HG03139 (cell line): ENCODE data around the gene ATAD3C.
"Not testable (repeated sequence)": the region's sequence is repeated elsewhere in the genome, so short reads cannot be mapped to it uniquely, and the experiment has no call there.

Source experiments
- ATAC-seq: cut with Tn5 transposase; IDR thresholded peaks from one replicate; pipeline ENCODE4 v1.9.1; 2021; ENCODE audit not compliant: unreplicated experiment

The ATAD3C gene

DNA sequence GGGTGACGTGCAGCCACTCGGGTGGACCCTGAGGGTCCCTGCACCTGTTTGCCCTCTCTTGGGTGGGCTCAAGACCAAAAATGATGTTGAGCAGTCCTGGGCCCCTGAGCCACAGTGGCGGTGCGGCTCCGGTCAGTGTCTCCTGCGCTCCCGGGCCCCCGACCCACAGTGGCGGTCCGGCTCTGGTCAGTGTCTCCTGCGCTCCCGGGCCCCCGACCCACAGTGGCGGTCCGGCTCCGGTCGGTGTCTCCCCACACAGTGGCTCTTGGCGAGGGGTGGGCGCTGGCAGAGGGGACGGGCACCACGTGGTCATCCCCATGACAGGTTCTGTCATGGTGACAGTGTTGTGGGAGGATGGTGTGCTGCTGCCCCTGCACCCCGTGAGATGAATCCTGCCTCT lies 44.8 kb downstream of the ATAD3C start:
- ATAC-seq: not testable (repeated sequence)

GRCh38 chr1:1495461-1495975 lies 46.0 kb downstream of the ATAD3C start:
- ATAC-seq: not testable (repeated sequence)

- ATAC-seq: not testable (repeated sequence)
These were observed 55.4 kb downstream of the ATAD3C start for GRCh38 chr1:1504777-1505365.

DNA sequence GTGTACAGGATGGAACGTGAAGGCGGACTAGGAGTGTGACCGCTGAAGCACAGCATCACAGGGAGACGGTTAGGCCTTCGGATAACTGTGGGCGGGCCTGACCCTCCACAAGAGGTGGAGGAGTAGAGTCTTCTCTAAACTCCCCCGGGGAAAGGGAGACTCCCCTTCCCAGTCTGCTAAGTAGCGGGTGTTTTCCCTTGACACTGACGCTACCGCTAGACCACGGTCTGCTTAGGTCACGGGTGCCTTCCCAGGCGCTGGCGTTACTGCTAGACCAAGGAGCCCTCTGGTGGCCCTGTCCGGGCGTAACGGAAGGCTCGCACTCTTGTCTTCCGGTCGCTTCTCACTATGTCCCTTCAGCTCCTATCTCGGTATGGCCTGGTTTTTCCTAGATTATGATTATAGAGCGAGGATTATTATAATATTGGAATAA lies 55.9 kb downstream of the ATAD3C start:
- not testable (repeated sequence) for ATAC-seq

DNA sequence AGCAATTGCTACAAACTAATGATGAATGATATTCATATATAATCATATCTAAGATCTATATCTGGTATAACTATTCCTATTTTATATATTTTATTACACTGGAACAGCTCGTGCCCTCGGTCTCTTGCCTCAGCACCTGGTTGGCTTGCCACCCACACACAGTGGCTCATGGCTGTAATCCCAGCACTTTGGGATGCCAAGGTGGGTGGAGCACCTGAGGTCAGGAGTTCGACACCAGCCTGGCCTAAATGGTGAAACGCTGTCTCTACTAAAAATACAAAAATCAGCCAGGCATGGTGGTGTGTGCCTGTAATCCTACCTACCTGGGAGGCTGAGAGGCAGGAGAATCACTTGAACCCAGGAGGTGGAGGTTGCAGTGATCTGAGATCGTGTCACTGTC lies 56.3 kb downstream of the ATAD3C start:
- ATAC-seq: not testable (repeated sequence)

- no peak for ATAC-seq
These were observed 57.8 kb downstream of the ATAD3C start for GRCh38 chr1:1507305-1507704.

- ATAC-seq: not testable (repeated sequence)
These were observed 59.4 kb downstream of the ATAD3C start for GRCh38 chr1:1508775-1509464.

GRCh38 chr1:1509465-1509850 lies 60.0 kb downstream of the ATAD3C start:
- ATAC-seq: not testable (repeated sequence)

GRCh38 chr1:1510912-1511532 lies 61.5 kb downstream of the ATAD3C start:
- ATAC-seq: no peak

GRCh38 chr1:1511533-1512285 lies 62.2 kb downstream of the ATAD3C start, which contains the start of gene ATAD3A:
Gene ATAD3A (plus strand): TSS chr1:1512162. CDS start chr1:1512269, 107 bp downstream.
- ATAC-seq: peak; percentile 79

- not testable (repeated sequence) for ATAC-seq
These were observed 62.9 kb downstream of the ATAD3C start for GRCh38 chr1:1512425-1512824.

DNA sequence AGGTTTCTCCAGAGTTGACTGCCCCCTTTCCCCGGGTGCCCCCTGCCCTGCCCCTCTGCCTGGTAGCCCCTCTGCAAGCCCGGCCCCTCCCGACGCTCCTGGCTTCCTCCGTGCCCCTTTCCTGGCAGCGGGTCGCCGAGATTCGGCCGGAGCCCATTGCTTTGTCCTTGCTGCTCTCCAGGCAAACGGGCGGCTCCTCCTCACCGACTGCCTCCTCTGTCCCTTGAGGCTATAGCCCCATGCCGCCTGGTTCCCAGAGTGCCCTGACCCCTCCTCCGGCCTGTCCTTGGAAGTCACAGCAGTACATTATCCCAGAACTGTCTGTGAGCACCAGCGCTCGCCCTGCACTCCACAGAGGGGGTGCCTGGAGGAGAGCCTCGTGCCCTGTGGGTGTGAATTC lies 64.2 kb downstream of the ATAD3C start:
- not testable (repeated sequence) for ATAC-seq

DNA sequence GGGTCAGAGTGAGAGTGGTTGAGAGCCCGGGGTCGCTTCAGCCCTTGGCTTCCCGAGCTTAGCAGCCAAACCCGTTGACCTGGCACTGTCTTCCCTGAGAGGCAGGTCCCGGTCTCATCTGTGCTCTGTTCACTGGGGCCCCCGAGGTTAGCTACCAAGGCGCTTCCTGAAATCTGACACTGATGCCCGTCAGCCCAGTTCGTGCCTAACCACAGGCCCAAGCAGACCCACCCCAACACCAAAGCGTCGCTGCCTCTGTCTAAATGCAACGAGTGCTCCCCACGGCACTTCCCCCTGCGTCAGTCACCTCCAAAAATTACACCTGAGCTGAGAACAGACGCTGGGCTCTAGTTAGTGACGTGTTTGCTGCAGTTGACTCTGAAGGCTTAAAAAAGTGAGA lies 64.9 kb downstream of the ATAD3C start:
- ATAC-seq: not testable (repeated sequence)

- ATAC-seq: not testable (repeated sequence)
These were observed 67.4 kb downstream of the ATAD3C start for GRCh38 chr1:1516923-1517322.

GRCh38 chr1:1517973-1518620 lies 68.6 kb downstream of the ATAD3C start:
- no peak for ATAC-seq

DNA sequence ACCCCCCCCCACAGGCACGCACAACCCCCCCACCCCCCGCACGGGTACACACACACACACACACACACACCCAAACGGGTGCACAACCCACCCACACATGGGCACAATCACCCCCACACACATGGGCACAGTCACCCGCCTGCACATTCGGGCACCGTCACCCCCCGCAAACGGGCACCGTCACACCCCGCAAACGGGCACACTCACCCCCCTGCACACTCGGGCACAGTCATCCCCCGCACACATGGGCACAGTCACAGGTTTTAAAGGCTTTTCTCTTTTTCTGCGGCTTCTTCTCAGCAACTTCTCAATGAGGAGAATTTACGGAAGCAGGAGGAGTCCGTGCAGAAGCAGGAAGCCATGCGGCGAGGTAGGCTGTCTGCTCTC lies 69.1 kb downstream of the ATAD3C start:
- not testable (repeated sequence) for ATAC-seq
